Osteoblast (primary cell): ENCODE results near the gene CORO2A. TPM values are rescaled to one million over a fixed set of nuclear protein-coding genes. Genes with fewer than 3 reads are reported as not detected.

Source experiments
- DNase-seq: peaks from one replicate; pipeline ENCODE4 v3.0.0; 2011; ENCODE audit warnings: low spot score, mixed read lengths; ENCODE audit not compliant: insufficient read length; ENCODE audit errors: missing footprints
- H2AFZ ChIP-seq: 2 replicates; pipeline ENCODE4 v1.6.0; 2011; ENCODE audit warnings: mild to moderate bottlenecking, low read length
- H3K27ac ChIP-seq: 2 replicates; pipeline ENCODE4 v1.5.1; 2011; ENCODE audit warnings: mild to moderate bottlenecking, low read depth, low read length, moderate library complexity
- H3K27me3 ChIP-seq: 2 replicates; pipeline ENCODE4 v1.6.0; 2012; ENCODE audit warnings: mild to moderate bottlenecking, control low read depth, inconsistent platforms, low read length, moderate library complexity; ENCODE audit not compliant: insufficient read depth
- H3K36me3 ChIP-seq: 2 replicates; pipeline ENCODE4 v1.5.1; 2011; ENCODE audit warnings: mild to moderate bottlenecking, low read length, control low read depth, moderate library complexity; ENCODE audit not compliant: insufficient read depth
- H3K4me1 ChIP-seq: 2 replicates; pipeline ENCODE4 v1.5.1; 2011; ENCODE audit warnings: mild to moderate bottlenecking, low read length, control low read depth, moderate library complexity; ENCODE audit not compliant: insufficient read depth
- H3K4me2 ChIP-seq: 2 replicates; pipeline ENCODE4 v1.6.0; 2011; ENCODE audit warnings: mild to moderate bottlenecking, low read length; ENCODE audit not compliant: insufficient read depth
- H3K4me3 ChIP-seq: fragments of 200-600 bp; sonication (generic); 3 replicates; pipeline ENCODE4 v1.5.1; 2012; ENCODE audit warnings: mild to moderate bottlenecking, low read length, inconsistent platforms; ENCODE audit not compliant: insufficient read depth
- H3K79me2 ChIP-seq: 2 replicates; pipeline ENCODE4 v1.6.0; 2012; ENCODE audit warnings: mild to moderate bottlenecking, low read length, control low read depth, inconsistent platforms; ENCODE audit not compliant: insufficient read depth
- H3K9me3 ChIP-seq: 2 replicates; pipeline ENCODE4 v1.5.1; 2011; ENCODE audit warnings: low read depth, low read length, control low read depth
- H4K20me1 ChIP-seq: 2 replicates; pipeline ENCODE4 v1.6.0; 2012; ENCODE audit warnings: mild to moderate bottlenecking, low read length, control low read depth; ENCODE audit not compliant: insufficient read depth
- CTCF ChIP-seq: IDR thresholded peaks from 2 replicates; pipeline ENCODE4 v1.5.1; 2011; ENCODE audit warnings: mild to moderate bottlenecking, low read depth, low read length, moderate library complexity; ENCODE audit errors: extremely low read depth
- total RNA-seq: library from RNA; depleted of rRNA; stranded (reverse); fragments of >200 nt; gene quantifications from 2 replicates; pipeline ENCODE4 v1.2.3, GENCODE V29; 2012

The CORO2A gene
- total RNA-seq, 1 donor = 0.72 TPM

GRCh38 chr9:98226516-98226915 lies 34.1 kb upstream of the CORO2A start:
- Histone ChIP-seq H3K27ac (peak overlapping the region; percentile 96), H3K9me3 (no peaks in the 10 kb centered on the region), H2AFZ (no peak overlapping the region), H3K27me3 (no peaks in the 10 kb centered on the region), H3K79me2 (peaks cover 19% of the 10 kb centered on the region), H4K20me1 (no peaks in the 10 kb centered on the region), H3K4me1 (peaks cover 33% of the 10 kb centered on the region), H3K36me3 (peaks cover 80% of the 10 kb centered on the region), H3K4me2 (no peak overlapping the region), H3K4me3 (no peak overlapping the region)
- DNase-seq = no peak
- TF ChIP-seq CTCF = no peak

- no peaks in the 10 kb centered on the region for H3K9me3 ChIP-seq
- H4K20me1 ChIP-seq = no peaks in the 10 kb centered on the region
- no peak for DNase-seq
- peak overlapping the region; percentile 96 for H3K27ac ChIP-seq
- H3K27me3 ChIP-seq = no peaks in the 10 kb centered on the region
- peaks cover 80% of the 10 kb centered on the region for H3K36me3 ChIP-seq
- no peak overlapping the region for H2AFZ ChIP-seq
- H3K4me1 ChIP-seq = peaks cover 31% of the 10 kb centered on the region
- H3K4me3 ChIP-seq = no peak overlapping the region
- no peak for TF ChIP-seq CTCF
- peaks cover 16% of the 10 kb centered on the region for H3K79me2 ChIP-seq
- no peak overlapping the region for H3K4me2 ChIP-seq
Observed at GRCh38 chr9:98225015-98225442, 32.6 kb upstream of the CORO2A start.

GRCh38 chr9:98222885-98223691 lies 30.7 kb upstream of the CORO2A start:
- Histone ChIP-seq H3K36me3 (peaks cover 77% of the 10 kb centered on the region), H4K20me1 (no peaks in the 10 kb centered on the region), H3K79me2 (peaks cover 19% of the 10 kb centered on the region), H3K4me1 (peaks cover 38% of the 10 kb centered on the region), H3K4me3 (no peak overlapping the region), H3K9me3 (no peaks in the 10 kb centered on the region), H2AFZ (peak overlapping the region; percentile 24), H3K27me3 (no peaks in the 10 kb centered on the region), H3K27ac (peak overlapping the region; percentile 96), H3K4me2 (peak overlapping the region; percentile 59)
- no peak for TF ChIP-seq CTCF
- DNase-seq = peak; percentile 98

GRCh38 chr9:98220911-98221310 lies 28.5 kb upstream of the CORO2A start:
- peaks cover 23% of the 10 kb centered on the region for H3K79me2 ChIP-seq
- no peaks in the 10 kb centered on the region for H3K27me3 ChIP-seq
- peaks cover 73% of the 10 kb centered on the region for H3K36me3 ChIP-seq
- no peak for TF ChIP-seq CTCF
- H3K9me3 ChIP-seq = no peaks in the 10 kb centered on the region
- no peaks in the 10 kb centered on the region for H4K20me1 ChIP-seq
- DNase-seq = no peak
- H3K4me3 ChIP-seq = no peak overlapping the region
- no peak overlapping the region for H3K4me2 ChIP-seq
- peaks cover 35% of the 10 kb centered on the region for H3K4me1 ChIP-seq
- H3K27ac ChIP-seq = peak overlapping the region; percentile 96
- no peak overlapping the region for H2AFZ ChIP-seq
